Cerebellar nuclear complex (tissue), 1 donor: ENCODE data around the gene OR2A14.
"Not testable (repeated sequence)": the region's sequence is repeated elsewhere in the genome, so short reads cannot be mapped to it uniquely, and the experiment has no call there.

Source experiments
- DNase-seq, 2 experiments: peaks; one replicate each; lab custom pipeline; 2025; lab: John Stamatoyannopoulos, UW

The OR2A14 gene, protein sequence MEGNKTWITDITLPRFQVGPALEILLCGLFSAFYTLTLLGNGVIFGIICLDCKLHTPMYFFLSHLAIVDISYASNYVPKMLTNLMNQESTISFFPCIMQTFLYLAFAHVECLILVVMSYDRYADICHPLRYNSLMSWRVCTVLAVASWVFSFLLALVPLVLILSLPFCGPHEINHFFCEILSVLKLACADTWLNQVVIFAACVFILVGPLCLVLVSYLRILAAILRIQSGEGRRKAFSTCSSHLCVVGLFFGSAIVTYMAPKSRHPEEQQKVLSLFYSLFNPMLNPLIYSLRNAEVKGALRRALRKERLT

DNA sequence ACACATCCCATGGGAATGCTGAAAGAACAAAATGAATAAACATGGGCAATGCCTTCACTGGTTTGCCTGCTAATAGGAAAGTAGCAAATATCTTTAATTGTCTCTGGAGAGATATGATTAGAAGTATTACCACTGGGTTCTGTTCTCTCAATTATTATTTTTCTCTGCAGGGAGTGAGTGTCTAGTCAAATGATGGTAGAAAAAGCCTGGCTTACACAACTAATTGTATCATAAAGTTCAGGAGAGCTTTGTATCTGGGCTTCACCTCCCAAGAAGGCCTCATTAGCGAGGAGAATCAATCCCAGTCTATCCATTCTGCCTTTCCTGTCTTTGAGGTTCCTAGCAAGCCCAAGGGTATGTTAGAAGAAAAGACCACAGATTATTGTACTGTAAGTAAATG is at the start of gene OR2A14:
Gene OR2A14 (plus strand): TSS at position 301 of the 400 bp plus-strand sequence. CDS start 5,937 bp downstream, outside the sequence.
- no peak for DNase-seq

DNA sequence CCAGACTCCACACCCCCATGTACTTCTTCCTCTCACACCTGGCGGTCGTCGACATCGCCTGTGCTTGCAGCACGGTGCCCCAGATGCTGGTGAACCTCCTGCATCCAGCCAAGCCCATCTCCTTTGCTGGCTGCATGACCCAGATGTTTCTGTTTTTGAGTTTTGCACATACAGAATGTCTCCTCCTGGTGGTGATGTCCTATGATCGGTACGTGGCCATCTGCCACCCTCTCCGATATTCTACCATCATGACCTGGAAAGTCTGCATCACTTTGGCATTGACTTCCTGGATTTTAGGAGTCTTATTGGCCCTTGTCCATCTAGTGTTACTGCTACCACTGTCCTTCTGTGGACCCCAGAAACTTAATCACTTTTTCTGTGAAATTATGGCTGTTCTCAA is 48.6 kb upstream of the OR2A14 start:
- DNase-seq = no peak

DNA sequence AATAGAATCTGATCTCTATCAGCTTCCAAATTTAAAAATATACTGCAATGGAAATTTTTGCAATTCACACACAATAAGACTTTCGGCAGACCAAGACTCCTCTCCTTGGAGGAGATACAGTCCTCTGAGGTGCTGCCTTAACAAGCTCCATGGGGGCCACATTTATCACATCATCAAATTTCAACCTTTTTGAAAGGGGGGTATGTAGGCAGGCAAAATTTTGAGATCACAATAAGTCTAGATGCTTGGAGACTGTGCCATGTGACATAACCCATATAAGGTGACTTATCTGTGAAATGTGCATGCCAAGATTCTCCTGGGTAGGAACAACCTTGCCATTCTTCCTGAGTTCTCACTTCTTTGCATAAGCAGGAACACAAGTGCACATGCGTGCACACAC is 37.0 kb upstream of the OR2A14 start, which contains the start of gene OR2A12:
Gene OR2A12 (plus strand): TSS at position 301 of the 400 bp plus-strand sequence. CDS start 8,830 bp downstream, outside the sequence.
- DNase-seq = no peak

DNA sequence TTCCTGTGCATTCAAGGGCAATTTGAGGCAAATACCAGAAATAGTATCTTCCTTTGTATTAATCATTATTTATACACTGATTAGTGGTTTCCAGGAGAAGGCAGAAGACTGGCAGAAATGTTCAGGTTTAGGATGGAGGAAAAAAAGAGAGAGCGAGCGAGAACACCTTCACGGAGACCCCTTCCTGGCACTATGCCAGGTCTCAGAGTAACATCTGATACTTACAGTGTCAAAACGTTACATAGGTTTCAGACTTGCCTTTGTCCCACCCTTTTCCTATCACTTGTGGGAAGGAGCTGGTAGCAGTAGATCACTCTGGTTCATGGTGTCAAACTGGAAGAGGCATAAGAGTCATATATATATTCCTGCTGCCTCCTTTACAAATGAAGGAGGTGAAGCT is 36.2 kb upstream of the OR2A14 start:
- no peak for DNase-seq

DNA sequence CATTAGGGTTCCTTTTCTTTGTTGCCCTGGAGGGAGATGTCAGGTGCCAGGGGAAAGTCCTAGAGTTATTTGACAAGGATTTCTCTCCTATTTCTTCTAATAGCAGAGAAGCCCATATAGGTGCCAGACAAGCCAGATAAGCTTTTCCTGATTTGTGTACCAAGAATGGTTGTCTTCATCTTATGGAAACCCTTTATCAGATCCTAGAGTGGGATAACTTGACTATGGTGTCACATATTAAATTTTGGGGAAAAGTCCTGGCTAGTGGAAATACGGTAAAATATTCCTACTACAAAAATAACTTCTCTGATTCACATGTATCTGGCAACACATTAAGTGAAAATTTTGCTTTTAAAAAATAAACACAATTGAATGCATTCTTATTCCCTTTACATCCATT is 35.7 kb upstream of the OR2A14 start:
- no peak for DNase-seq

DNA sequence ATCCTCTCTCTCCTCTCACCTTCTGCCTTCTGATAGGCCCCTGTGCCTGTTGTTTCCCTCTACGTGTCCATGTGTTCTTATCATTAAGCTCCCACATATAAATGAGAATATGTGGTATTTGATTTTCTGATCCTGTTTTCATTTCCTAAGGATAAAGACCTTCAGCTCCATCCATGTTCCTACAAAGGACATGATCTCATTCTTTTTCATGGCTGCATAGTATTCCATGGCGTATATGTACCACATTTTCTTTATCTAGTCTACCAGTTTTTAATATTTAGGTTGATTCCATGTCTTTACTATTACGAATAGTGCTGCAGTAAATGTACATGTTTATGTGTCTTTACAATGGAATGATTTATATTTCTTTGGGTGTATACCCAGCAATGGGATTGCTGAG is 32.3 kb upstream of the OR2A14 start:
- DNase-seq = no peak

DNA sequence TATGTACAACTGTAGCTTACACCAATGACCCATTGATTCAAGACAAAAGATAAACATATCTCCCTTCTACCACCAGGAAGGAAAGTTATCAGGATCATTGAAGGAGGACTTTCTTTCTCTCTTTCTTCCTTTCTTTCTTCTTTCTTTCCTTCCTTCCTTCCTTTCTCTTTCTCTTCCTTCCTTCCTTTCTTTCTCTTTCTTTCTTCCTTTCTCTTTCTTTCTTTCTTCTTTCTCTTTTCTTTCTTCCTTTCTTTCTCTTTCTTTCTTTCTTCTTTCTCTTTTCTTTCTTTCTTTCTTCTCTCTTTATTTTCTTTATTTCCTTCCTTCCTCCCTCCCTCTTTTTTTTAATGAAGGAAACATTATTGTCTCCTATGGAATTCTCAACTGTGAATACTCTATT is 24.2 kb upstream of the OR2A14 start:
- DNase-seq = no peak

DNA sequence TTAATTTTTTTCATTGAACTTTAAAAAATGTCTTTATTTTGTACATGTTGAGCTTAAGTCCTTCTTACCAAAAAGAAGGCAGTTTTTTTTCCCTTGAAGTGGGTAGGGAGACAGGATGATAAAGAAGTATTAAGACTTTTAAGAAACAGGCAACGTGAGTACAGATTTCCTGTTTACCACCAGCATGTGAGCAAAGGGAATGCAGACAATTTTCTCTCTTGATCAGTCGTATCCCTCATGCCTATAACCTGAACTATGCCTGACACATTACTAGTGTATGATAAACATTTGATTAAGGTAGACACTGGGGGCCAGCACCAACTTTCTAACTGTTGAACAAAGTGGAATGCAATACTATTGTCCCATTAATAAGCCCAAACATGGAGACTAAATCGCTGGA is 22.4 kb upstream of the OR2A14 start:
- no peak for DNase-seq

DNA sequence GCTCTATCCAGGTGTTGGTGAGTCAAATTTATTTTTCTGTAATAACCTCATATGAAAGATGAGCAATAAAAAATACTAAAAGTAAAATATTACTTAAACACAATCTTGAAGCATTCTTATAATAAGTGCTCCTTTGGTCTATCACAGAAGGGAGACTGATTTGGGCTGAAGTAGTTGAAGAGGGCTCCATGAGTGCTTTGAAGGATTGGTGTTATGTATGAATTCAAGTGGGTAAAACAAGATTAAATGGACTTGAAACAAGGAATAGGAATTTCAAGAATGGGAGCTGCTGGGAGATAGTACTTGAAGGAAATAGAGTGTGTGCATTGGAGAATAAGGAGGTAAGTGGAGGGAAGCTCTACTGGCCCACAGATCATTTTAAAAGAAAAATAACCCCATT is 20.9 kb upstream of the OR2A14 start:
- no peak for DNase-seq

DNA sequence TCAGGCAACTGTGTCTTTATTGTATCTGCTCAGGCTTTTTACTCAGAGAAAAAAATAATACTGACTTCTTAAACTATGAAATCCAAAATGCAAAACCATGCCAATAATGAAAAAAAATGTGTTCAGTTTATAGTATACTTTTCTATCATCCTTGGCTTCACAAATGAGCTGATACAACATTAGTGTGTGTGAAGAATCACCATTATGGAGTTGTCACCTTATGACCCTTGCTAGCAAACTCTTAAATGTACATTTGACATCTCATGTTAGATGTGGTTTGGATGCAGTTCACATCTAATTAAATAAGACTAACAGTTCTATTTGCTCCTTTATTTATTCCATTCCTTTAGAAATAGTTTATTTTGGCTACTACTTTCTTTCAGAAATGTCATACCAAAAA is 17.8 kb upstream of the OR2A14 start:
- DNase-seq = no peak

DNA sequence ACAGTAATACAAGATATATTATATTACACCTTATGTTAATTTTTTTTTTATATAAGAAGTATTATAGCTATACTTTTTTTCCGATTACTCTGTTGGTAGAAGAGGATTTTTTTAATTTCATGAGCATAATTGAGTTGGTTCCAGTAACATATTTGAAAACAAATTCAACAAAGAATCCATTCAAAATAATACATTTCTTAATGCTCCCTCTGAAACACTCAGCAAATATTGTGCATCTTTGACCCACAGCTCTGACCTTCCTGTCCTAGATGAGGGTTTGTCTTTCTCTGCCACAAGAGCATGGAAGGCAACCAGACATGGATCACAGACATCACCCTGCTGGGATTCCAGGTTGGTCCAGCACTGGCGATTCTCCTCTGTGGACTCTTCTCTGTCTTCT is 13.7 kb upstream of the OR2A14 start, which contains the start of gene OR2A2:
Gene OR2A2 (plus strand): TSS at position 301 of the 400 bp plus-strand sequence. CDS start 0 bp downstream, at position 301.
- DNase-seq = no peak

DNA sequence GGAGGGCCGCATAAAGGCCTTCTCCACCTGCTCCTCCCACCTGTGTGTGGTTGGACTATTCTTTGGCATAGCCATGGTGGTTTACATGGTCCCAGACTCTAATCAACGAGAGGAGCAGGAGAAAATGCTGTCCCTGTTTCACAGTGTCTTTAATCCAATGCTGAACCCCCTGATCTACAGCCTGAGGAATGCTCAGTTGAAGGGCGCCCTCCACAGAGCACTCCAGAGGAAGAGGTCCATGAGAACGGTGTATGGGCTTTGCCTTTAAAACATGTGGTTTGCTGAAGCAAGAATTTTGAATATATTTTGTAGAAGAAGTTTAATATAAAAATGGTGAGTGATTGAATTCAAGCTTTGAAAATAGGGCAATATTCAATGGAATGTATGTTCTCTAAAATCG is 12.7 kb upstream of the OR2A14 start:
- no peak for DNase-seq

DNA sequence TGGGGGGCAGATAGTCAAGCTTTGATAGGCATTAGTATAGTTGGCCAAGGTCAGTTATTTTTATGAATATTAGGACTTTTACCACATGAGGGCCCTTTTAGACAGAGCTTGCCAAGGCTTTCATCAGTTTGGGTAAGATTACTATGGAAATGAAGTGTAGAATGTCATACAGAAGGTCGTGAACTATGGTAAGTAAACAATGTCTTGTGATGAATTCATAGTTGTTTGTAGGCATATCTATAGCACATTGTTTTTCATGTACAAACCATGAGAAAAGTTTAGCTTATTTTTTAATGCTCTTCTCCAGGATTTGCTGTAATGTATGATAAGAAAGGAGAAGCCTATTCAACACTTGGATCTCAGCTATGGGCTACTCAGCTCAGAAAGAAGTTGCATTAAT is 9.3 kb upstream of the OR2A14 start:
- DNase-seq = no peak

DNA sequence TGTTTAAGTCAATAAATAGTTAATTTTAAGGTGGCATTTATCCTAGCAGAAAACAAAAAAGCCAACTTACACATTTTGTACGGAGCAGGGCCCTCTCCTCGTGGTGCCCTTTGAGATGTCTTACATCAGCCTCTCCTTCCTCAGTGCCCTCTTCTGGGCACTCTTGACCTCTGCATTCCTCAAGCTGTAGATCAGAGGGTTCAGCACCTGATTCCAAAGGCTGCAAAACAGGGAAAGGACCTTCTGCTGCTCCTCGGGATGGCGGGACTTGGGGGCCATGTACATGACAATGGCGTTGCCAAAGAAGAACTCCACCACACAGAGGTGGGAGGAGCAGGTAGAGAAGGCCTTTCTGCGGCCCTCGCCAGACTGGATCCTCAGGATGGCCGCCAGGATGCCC is 4.6 kb upstream of the OR2A14 start:
- no peak for DNase-seq

DNA sequence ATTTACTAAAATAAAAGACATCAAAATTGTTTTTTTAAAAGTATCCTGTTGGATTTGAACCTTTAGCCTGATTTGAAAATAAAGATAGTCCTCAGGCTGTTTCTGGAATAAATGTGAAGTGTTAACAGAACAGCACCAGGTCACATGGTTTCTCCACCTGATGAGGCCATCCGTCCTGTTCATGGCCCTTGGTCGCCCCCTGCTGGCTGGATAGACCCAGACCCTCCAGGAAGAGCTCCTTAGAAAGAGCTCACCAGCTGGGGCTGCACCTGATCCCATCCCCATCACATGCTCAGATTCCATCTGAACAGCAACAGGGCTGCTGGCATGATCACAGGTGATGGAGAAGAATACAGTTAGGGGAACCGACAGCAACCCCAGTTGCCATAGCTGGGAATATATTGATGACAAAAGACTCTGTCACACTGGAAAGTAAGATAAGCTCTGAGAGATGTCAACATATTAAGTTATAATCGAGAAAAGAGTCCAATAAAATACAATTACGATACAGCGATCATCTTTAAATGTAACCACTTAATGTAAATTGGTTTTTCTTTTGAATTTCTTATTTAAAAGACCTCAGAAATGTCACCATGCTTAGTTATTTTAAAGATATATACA is 4.8 kb downstream of the OR2A14 start:
- no peak for DNase-seq

DNA sequence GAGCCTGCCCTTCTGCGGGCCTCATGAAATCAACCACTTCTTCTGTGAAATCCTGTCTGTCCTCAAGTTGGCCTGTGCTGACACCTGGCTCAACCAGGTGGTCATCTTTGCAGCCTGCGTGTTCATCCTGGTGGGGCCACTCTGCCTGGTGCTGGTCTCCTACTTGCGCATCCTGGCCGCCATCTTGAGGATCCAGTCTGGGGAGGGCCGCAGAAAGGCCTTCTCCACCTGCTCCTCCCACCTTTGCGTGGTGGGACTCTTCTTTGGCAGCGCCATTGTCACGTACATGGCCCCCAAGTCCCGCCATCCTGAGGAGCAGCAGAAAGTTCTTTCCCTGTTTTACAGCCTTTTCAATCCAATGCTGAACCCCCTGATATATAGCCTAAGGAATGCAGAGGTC is 6.6 kb downstream of the OR2A14 start:
- DNase-seq = not testable (repeated sequence)

DNA sequence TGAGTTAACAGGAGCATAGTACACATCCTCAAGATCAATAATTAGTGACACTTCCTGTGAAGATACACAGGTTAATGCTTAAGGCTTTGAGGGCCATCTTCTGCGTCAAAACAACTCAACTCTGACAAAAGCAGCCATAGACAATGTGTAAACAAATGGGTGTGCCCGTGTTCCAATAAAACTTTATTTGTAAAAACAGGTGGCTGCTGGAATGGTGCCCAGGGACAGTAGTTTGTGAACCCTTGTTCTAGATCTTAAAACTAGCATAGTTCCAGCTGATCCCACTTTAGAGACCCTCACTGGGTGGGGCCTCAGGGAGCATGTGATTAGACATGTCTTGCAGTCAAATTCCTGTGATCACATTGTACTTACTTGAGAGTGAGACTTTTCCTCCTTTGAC is 7.8 kb downstream of the OR2A14 start:
- DNase-seq = no peak

DNA sequence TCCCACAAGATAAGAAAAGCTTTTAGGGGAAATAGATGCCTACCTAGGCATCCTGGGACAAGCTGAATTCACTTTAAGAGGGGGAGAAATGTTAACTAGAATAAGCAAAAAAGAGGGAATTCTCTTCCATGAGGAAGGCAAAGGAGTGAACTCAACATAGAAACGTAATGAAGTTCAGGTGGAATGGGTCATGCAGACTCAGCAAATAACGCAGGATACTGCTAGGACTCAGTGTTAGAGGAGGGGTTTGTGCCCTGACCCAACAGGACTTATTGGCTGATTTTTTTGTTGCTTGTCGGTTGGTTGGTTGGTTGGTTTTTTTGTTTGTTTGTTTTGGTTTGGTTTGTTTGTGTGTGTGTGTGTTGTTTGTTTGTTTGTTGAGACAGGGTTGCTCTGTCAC is 9.3 kb downstream of the OR2A14 start:
- no peak for DNase-seq

DNA sequence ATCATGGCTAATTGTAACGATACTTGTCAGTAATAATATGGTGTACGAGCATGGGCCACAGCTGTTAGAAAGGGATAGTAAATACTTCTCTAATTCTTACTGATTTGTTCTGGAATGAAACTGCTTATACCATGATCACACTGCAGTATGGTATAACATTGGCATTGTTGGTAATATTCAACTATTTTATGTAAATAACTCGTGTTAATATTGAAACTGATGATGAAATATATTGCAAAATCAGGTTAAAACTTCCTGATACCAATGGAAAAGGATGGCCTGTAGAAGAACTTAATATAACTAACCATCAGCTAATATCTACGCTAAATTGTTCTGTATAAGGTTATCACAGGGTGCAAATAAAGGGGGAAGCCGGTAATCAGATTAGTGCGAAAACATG is 10.3 kb downstream of the OR2A14 start:
- DNase-seq = no peak

DNA sequence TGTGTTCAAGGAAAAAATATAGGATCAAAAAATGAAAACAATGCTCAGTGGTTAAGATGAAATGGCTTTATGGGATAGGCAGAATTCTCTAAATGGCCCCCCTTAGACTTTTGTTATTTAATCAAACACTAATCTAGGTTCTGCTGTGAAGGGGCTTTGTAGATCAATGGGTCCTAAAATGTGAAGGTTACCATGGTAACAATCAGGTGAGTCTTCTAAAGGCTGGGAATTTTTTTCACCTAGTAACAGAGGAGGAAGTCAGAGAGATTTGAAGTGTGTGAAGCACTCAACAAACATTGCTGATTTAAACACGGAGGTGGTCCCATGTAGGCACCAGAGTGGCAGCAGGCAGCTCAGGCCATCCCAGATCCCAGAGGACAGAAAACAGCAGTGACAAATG is 11.1 kb downstream of the OR2A14 start:
- no peak for DNase-seq

DNA sequence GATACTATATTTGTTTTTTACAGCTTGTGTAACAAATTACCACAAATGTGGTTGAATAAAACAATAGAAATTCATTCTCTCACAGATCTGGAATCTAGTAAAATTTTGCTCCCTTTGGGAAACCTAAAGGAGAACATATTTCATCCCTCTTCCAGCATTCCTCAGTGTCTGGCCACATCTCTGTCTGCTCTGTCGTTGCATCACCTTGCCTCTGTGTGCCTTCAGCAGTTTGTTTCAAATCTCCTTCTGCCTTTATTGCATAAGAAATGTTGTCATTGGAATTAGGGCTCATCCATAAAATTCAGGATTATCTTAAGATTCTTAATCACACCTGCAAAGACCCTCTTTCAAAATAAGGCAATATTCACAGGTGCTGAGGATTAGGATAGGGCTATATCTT is 14.5 kb downstream of the OR2A14 start:
- DNase-seq = no peak

DNA sequence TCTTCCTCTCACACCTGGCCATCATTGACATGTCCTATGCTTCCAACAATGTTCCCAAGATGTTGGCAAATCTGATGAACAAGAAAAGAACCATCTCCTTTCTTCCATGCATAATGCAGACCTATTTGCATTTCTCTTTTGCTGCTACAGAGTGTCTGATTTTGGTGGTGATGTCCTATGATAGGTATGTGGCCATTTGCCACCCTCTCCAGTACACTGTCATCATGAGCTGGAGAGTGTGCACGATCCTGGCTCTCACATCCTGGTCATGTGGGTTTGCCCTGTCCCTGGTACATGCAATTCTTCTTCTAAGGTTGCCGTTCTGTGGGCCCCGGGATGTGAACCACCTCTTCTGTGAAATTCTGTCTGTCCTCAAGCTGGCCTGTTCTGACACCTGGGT is 19.2 kb downstream of the OR2A14 start:
- DNase-seq = no peak

DNA sequence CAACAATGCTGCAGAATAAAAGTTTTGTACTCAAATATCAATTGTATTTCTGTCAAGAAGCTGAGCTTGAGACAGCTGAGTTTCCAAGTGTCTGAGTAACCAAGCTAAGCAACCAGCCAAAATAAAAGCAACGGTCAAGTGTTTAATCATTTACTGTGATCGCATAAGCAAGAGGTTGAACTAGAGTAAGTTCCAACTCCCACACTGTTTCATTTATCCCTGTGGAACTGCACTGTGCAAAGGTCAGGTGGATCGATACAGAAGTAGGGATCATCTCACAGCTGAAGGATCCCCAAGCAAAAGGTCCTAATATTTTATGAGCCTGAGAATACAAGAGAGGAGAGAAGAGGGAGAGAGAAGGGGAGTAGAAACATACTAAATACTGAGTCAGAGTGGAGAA is 21.4 kb downstream of the OR2A14 start:
- DNase-seq = no peak
